A673 (cell line): ENCODE data around the gene CRADD. TPM values are rescaled to one million over a fixed set of nuclear protein-coding genes. Genes with fewer than 3 reads are reported as not detected.
"Not testable (repeated sequence)": the region's sequence is repeated elsewhere in the genome, so short reads cannot be mapped to it uniquely, and the experiment has no call there.

ENCODE experiments used
- BruUV-seq: library from RNA; stranded (reverse); fragments of 400-500 nt; replicated peaks from 2 replicates; lab custom pipeline; 2021; lab: Mats Ljungman, UMichigan
- CTCF ChIA-PET: fragments of 300-600 bp; sonication (Branson Sonifier 250); formaldehyde crosslinking; loops from one replicate; lab custom pipeline; 2022; ENCODE audit warnings: antibody characterized with exemption; lab: Charles Lee
- POLR2A ChIA-PET: fragments of 300-600 bp; sonication (Branson Sonifier 250); formaldehyde crosslinking; loops from one replicate; lab custom pipeline; 2022; ENCODE audit warnings: antibody characterized with exemption; ENCODE audit not compliant: low non-redundant PET; lab: Charles Lee
- DNase-seq: peaks from one replicate; pipeline ENCODE4 v3.0.0-alpha.2; 2015; ENCODE audit warnings: low spot score
- H3K27ac ChIP-seq: fragments of 200-600 bp; sonication (generic); 2 replicates; pipeline ENCODE4 v1.5.1; 2016; ENCODE audit warnings: mixed run types, low read depth, mild to moderate bottlenecking, mixed read lengths, antibody characterized with exemption, low read length; ENCODE audit not compliant: poor library complexity, severe bottlenecking
- H3K27me3 ChIP-seq: fragments of 200-600 bp; sonication (generic); replicated peaks from 2 replicates; pipeline ENCODE4 v1.6.1; 2017; ENCODE audit warnings: mixed run types, low read depth, mild to moderate bottlenecking, mixed read lengths, antibody characterized with exemption, low read length; ENCODE audit not compliant: insufficient read depth, poor library complexity
- H3K36me3 ChIP-seq: fragments of 200-600 bp; sonication (generic); 2 replicates; pipeline ENCODE4 v1.6.1; 2016; ENCODE audit warnings: mixed run types, mild to moderate bottlenecking, mixed read lengths, antibody characterized with exemption, low read length; ENCODE audit not compliant: insufficient read depth, poor library complexity, severe bottlenecking
- H3K4me1 ChIP-seq: fragments of 200-600 bp; sonication (generic); 2 replicates; pipeline ENCODE4 v1.6.1; 2017; ENCODE audit warnings: mixed run types, mild to moderate bottlenecking, mixed read lengths, antibody characterized with exemption, low read length; ENCODE audit not compliant: insufficient read depth, poor library complexity, severe bottlenecking
- H3K4me3 ChIP-seq: fragments of 200-600 bp; sonication (generic); 2 replicates; pipeline ENCODE4 v1.5.1; 2016; ENCODE audit warnings: low read depth, mixed run types, mild to moderate bottlenecking, mixed read lengths, low read length; ENCODE audit not compliant: poor library complexity, severe bottlenecking
- H3K9me3 ChIP-seq: fragments of 200-600 bp; sonication (generic); 2 replicates; pipeline ENCODE4 v1.6.1; 2016; ENCODE audit warnings: mixed run types, low read depth, mild to moderate bottlenecking, mixed read lengths, antibody characterized with exemption, low read length; ENCODE audit not compliant: poor library complexity, severe bottlenecking
- CTCF ChIP-seq: fragments of 300-800, 200-600 bp; sonication (generic); conservative IDR thresholded peaks from 2 replicates; pipeline ENCODE4 v1.5.1; 2017; ENCODE audit warnings: low read depth, mild to moderate bottlenecking, antibody characterized with exemption, low read length, moderate library complexity, mixed read lengths
- EZH2 ChIP-seq: fragments of 200-600 bp; sonication (generic); IDR thresholded peaks from 2 replicates; pipeline ENCODE4 v1.6.1; 2017; ENCODE audit warnings: borderline replicate concordance, low read depth, mild to moderate bottlenecking, mixed read lengths, antibody characterized with exemption, low read length; ENCODE audit not compliant: poor library complexity, severe bottlenecking
- intact Hi-C: fragments of 100-400 bp; cut with micrococcal nuclease; formaldehyde crosslinking; loops from one replicate; pipeline ENCODE4 v1.10.0; 2022; ENCODE audit not compliant: unreplicated experiment
- total RNA-seq: library from RNA; stranded (reverse); gene quantifications from 2 replicates; pipeline ENCODE4 v1.2.3, GENCODE V29; 2021

The CRADD gene
- total RNA-seq, 1 experiment from 2014 or later: 9.1 TPM

GRCh38 chr12:93796729-93797128, 119.6 kb downstream of the CRADD start:
- Histone ChIP-seq H3K4me3 (no peak overlapping the region), H3K9me3 (no peaks in the 10 kb centered on the region), H3K4me1 (no peaks in the 10 kb centered on the region), H3K27me3 (no peaks in the 10 kb centered on the region), H3K27ac (no peak overlapping the region), H3K36me3 (no peaks in the 10 kb centered on the region)
- TF ChIP-seq CTCF (no peak), EZH2 (no peak)
- DNase-seq: no peak
- POLR2A ChIA-PET: no interaction called here
- intact Hi-C loops: no loop called here
- no TSS peak for BruUV-seq
- CTCF ChIA-PET: no interaction called here

- Histone ChIP-seq H3K4me3 (no peak overlapping the region), H3K9me3 (no peaks in the 10 kb centered on the region), H3K36me3 (no peaks in the 10 kb centered on the region), H3K27me3 (no peaks in the 10 kb centered on the region), H3K27ac (no peak overlapping the region), H3K4me1 (peaks cover 6% of the 10 kb centered on the region)
- POLR2A ChIA-PET: no interaction called here
- CTCF ChIA-PET: no interaction called here
- TF ChIP-seq EZH2 (no peak), CTCF (no peak)
- no TSS peak for BruUV-seq
- intact Hi-C loops: no loop called here
- no peak for DNase-seq
Observed at GRCh38 chr12:93798279-93799151, 121.3 kb downstream of the CRADD start.

DNA sequence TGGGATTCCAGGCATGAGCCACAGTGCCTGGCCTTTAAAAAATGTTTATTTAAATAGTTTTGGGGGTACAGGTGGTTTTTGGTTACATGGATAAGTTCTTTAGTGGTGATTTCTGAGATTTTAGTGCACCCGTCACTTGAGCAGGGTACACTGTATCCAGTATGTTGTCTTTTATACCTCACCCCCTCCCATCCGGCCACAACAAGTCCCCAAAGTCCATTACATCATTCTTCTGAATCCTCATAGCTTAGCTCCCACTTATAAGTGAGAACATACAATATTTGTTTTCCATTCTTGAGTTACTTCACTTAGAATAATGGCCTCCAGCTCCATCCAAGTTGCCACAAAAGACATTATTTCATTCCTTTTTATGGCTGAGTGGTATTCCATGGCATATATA, 124.5 kb downstream of the CRADD start:
- intact Hi-C loops, H3K27ac ChIP-seq, BruUV-seq, CTCF ChIA-PET, H3K4me3 ChIP-seq, H3K27me3 ChIP-seq, H3K36me3 ChIP-seq, DNase-seq, H3K9me3 ChIP-seq, POLR2A ChIA-PET: not testable (repeated sequence)
- peaks cover 17% of the 10 kb centered on the region for H3K4me1 ChIP-seq
